Upper lobe of right lung (tissue), 1 donor: ENCODE results near the gene ATG7. TPM values are rescaled to one million over a fixed set of nuclear protein-coding genes. Genes with fewer than 3 reads are reported as not detected.

Experiments
- ATAC-seq: fragments of 200-7000 bp; cut with Tn5 transposase; one replicate; pipeline ENCODE4 v1.9.1; 2020; ENCODE audit warnings: mild to moderate bottlenecking, moderate library complexity
- DNase-seq: peaks from one replicate; pipeline ENCODE4 v3.0.0-alpha.2; 2020
- H3K27ac ChIP-seq: fragments of 200-600 bp; one replicate; pipeline ENCODE4 v1.8.0; 2022
- H3K27me3 ChIP-seq: fragments of 200-600 bp; one replicate; pipeline ENCODE4 v1.8.0; 2022; ENCODE audit warnings: mild to moderate bottlenecking
- H3K36me3 ChIP-seq: fragments of 200-600 bp; one replicate; pipeline ENCODE4 v1.8.0; 2022
- H3K4me1 ChIP-seq: fragments of 200-600 bp; one replicate; pipeline ENCODE4 v1.8.0; 2022
- H3K4me3 ChIP-seq: fragments of 200-600 bp; one replicate; pipeline ENCODE4 v1.8.0; 2022; ENCODE audit warnings: mild to moderate bottlenecking
- H3K9me3 ChIP-seq: fragments of 200-600 bp; one replicate; pipeline ENCODE4 v1.8.0; 2022
- CTCF ChIP-seq: fragments of 200-600 bp; IDR thresholded peaks from one replicate; pipeline ENCODE4 v1.8.0; 2022; ENCODE audit warnings: antibody characterized with exemption
- intact Hi-C: fragments of 100-400 bp; cut with DNase I; formaldehyde crosslinking; loops from one replicate; pipeline ENCODE4 v1.11.0; 2022
- total RNA-seq: library from RNA; stranded (reverse); fragmentation: NEBNext Ultra II Directional; extraction: Animal tissue kit (Norgen Biotek cat#: 25700); gene quantifications from one replicate; pipeline ENCODE4 v1.2.1, GENCODE V29; 2021
- donor health status: DM: no; HTN: yes; CAD: no; lungs with severe emphysema.

ATG7 gene
- total RNA-seq, 1 donor from 2014 or later = 49.9 TPM

GRCh38 chr3:11297126-11297525 lies 24.9 kb downstream of the ATG7 start:
- peaks cover 6% of the 10 kb centered on the region for H3K4me1 ChIP-seq
- no peaks in the 10 kb centered on the region for H3K9me3 ChIP-seq
- no peak overlapping the region for H3K27ac ChIP-seq
- peaks cover 19% of the 10 kb centered on the region for H3K36me3 ChIP-seq
- ATAC-seq = no peak
- no peaks in the 10 kb centered on the region for H3K27me3 ChIP-seq
- H3K4me3 ChIP-seq = no peak overlapping the region
- DNase-seq = no peak
- TF ChIP-seq CTCF = no peak
- intact Hi-C loops = no loop called here

- H3K27ac ChIP-seq = no peak overlapping the region
- no peaks in the 10 kb centered on the region for H3K27me3 ChIP-seq
- H3K4me3 ChIP-seq = no peak overlapping the region
- no peak for TF ChIP-seq CTCF
- ATAC-seq = peak; percentile 66
- DNase-seq = no peak
- peaks cover 12% of the 10 kb centered on the region for H3K4me1 ChIP-seq
- intact Hi-C loops = no loop called here
- H3K36me3 ChIP-seq = peaks cover 30% of the 10 kb centered on the region
- H3K9me3 ChIP-seq = no peaks in the 10 kb centered on the region
Measured at GRCh38 chr3:11300970-11301369, 28.8 kb downstream of the ATG7 start.

GRCh38 chr3:11302444-11302843 lies 30.2 kb downstream of the ATG7 start:
- no peak for TF ChIP-seq CTCF
- no peak for ATAC-seq
- Histone ChIP-seq H3K27me3 (no peaks in the 10 kb centered on the region), H3K27ac (no peak overlapping the region), H3K4me3 (no peak overlapping the region), H3K4me1 (peaks cover 12% of the 10 kb centered on the region), H3K9me3 (no peaks in the 10 kb centered on the region), H3K36me3 (peaks cover 37% of the 10 kb centered on the region)
- DNase-seq = no peak
- intact Hi-C loops = no loop called here

- no peaks in the 10 kb centered on the region for H3K27me3 ChIP-seq
- no peak overlapping the region for H3K4me3 ChIP-seq
- H3K9me3 ChIP-seq = no peaks in the 10 kb centered on the region
- TF ChIP-seq CTCF = no peak
- peaks cover 12% of the 10 kb centered on the region for H3K4me1 ChIP-seq
- DNase-seq = no peak
- H3K36me3 ChIP-seq = peaks cover 44% of the 10 kb centered on the region
- H3K27ac ChIP-seq = no peak overlapping the region
- peak; percentile 63 for ATAC-seq
- intact Hi-C loops = no loop called here
Measured at GRCh38 chr3:11304175-11304574, 32.0 kb downstream of the ATG7 start.

- DNase-seq (no peak), ATAC-seq (no peak)
- intact Hi-C loops = no loop called here
- H3K9me3 ChIP-seq = no peaks in the 10 kb centered on the region
- no peak for TF ChIP-seq CTCF
- H3K4me3 ChIP-seq = no peak overlapping the region
- no peaks in the 10 kb centered on the region for H3K27me3 ChIP-seq
- H3K4me1 ChIP-seq = peaks cover 12% of the 10 kb centered on the region
- peak overlapping the region; percentile 45 for H3K27ac ChIP-seq
- H3K36me3 ChIP-seq = peaks cover 47% of the 10 kb centered on the region
Measured at GRCh38 chr3:11305509-11305908, 33.3 kb downstream of the ATG7 start.

- intact Hi-C loops = no loop called here
- no peak for TF ChIP-seq CTCF
- peak overlapping the region; percentile 1 for H3K27ac ChIP-seq
Measured at GRCh38 chr3:11306817-11307589, 34.8 kb downstream of the ATG7 start.

More at GRCh38 chr3:11306817-11307589, 34.8 kb downstream of the ATG7 start:
- DNase-seq = no peak
- no peak overlapping the region for H3K4me3 ChIP-seq
- peaks cover 62% of the 10 kb centered on the region for H3K36me3 ChIP-seq
- H3K4me1 ChIP-seq = peaks cover 9% of the 10 kb centered on the region
- no peaks in the 10 kb centered on the region for H3K9me3 ChIP-seq
- peak; percentile 23 for ATAC-seq
- H3K27me3 ChIP-seq = no peaks in the 10 kb centered on the region
